DND-41 (cell line): ENCODE data around the gene MMP20.

Experiments used
- ATAC-seq: fragments of 200-7000 bp; cut with Tn5 transposase; 3 replicates; pipeline ENCODE4 v1.9.1; 2021; ENCODE audit warnings: low read depth; ENCODE audit not compliant: insufficient read depth
- DNase-seq: peaks from one replicate; pipeline ENCODE4 v3.0.0-alpha.2; 2020
- H2AFZ ChIP-seq: 2 replicates; pipeline ENCODE4 v1.6.0; 2012; ENCODE audit warnings: low read depth, low read length
- H3K27ac ChIP-seq: 2 replicates; pipeline ENCODE4 v1.5.1; 2012; ENCODE audit warnings: low read length, inconsistent platforms
- H3K27me3 ChIP-seq: fragments of 200-600 bp; sonication (generic); 2 replicates; pipeline ENCODE4 v1.6.0; 2012; ENCODE audit warnings: low read length, mild to moderate bottlenecking, inconsistent platforms; ENCODE audit not compliant: insufficient read depth, poor library complexity
- H3K36me3 ChIP-seq: 2 replicates; pipeline ENCODE4 v1.5.1; 2012; ENCODE audit warnings: low read length, inconsistent platforms; ENCODE audit not compliant: insufficient read depth
- H3K4me1 ChIP-seq: 2 replicates; pipeline ENCODE4 v1.5.1; 2012; ENCODE audit warnings: mild to moderate bottlenecking, low read length; ENCODE audit not compliant: insufficient read depth
- H3K4me2 ChIP-seq: 2 replicates; pipeline ENCODE4 v1.6.0; 2012; ENCODE audit warnings: mild to moderate bottlenecking, moderate library complexity, low read length, inconsistent platforms; ENCODE audit not compliant: insufficient read depth
- H3K4me3 ChIP-seq, 2 experiments: fragments of 200-600 bp in 1 of 2; shearing (Covaris generic) in 1 of 2; 2 replicates each; pipeline ENCODE4 v1.5.1; 2012 to 2016; ENCODE audit warnings: inconsistent platforms in 2 of 2, low read length in 2 of 2, mild to moderate bottlenecking in 2 of 2, low read depth in 1 of 2, moderate library complexity in 1 of 2
- H3K79me2 ChIP-seq: 2 replicates; pipeline ENCODE4 v1.6.0; 2012; ENCODE audit warnings: low read length, inconsistent platforms; ENCODE audit not compliant: insufficient read depth
- H3K9ac ChIP-seq: 2 replicates; pipeline ENCODE4 v1.6.0; 2012; ENCODE audit warnings: low read depth, mild to moderate bottlenecking, inconsistent platforms, low read length, moderate library complexity
- H3K9me3 ChIP-seq: 2 replicates; pipeline ENCODE4 v1.5.1; 2012; ENCODE audit warnings: low read length, moderate library complexity, mild to moderate bottlenecking, inconsistent platforms; ENCODE audit not compliant: insufficient read depth, severe bottlenecking
- H4K20me1 ChIP-seq: 2 replicates; pipeline ENCODE4 v1.6.0; 2012; ENCODE audit warnings: low read length; ENCODE audit not compliant: insufficient read depth
- EZH2 ChIP-seq: IDR thresholded peaks from 3 replicates; pipeline ENCODE4 v1.6.1; 2012; ENCODE audit warnings: borderline replicate concordance, low read depth, mild to moderate bottlenecking, moderate library complexity, low read length, inconsistent platforms; ENCODE audit not compliant: severe bottlenecking
- TF ChIP-seq, protein P1 (sequence below): IDR thresholded peaks from 2 replicates; pipeline ENCODE4 v1.5.1; 2012; ENCODE audit warnings: borderline replicate concordance, low read length, moderate library complexity, mild to moderate bottlenecking; ENCODE audit not compliant: poor library complexity, severe bottlenecking; ENCODE audit errors: extremely low read depth

The MMP20 gene

DNA sequence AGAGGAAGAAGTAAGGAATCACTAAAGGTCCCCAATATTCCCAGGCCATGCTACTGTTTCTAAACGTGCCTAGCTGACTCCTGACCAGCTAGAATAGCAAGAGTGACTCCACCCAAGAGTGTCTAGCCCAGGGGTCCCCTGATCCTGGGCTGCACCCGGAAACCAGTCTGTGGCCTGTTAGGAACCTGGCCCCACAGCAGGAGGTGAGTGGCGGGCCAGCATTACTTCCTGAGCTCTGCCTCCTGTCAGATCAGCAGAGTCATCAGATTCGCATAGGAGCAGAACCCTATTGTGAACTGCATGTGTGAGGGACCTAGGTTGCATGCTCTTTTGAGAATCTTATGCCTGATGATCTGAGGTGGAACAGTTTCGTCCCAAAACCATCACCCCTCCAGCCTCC, 2.0 kb downstream of the MMP20 start:
- no peaks in the 10 kb centered on the region for H4K20me1 ChIP-seq
- TF ChIP-seq EZH2, result no peak
- TF ChIP-seq, protein P1, sequence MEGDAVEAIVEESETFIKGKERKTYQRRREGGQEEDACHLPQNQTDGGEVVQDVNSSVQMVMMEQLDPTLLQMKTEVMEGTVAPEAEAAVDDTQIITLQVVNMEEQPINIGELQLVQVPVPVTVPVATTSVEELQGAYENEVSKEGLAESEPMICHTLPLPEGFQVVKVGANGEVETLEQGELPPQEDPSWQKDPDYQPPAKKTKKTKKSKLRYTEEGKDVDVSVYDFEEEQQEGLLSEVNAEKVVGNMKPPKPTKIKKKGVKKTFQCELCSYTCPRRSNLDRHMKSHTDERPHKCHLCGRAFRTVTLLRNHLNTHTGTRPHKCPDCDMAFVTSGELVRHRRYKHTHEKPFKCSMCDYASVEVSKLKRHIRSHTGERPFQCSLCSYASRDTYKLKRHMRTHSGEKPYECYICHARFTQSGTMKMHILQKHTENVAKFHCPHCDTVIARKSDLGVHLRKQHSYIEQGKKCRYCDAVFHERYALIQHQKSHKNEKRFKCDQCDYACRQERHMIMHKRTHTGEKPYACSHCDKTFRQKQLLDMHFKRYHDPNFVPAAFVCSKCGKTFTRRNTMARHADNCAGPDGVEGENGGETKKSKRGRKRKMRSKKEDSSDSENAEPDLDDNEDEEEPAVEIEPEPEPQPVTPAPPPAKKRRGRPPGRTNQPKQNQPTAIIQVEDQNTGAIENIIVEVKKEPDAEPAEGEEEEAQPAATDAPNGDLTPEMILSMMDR, result no peak
- no peaks in the 10 kb centered on the region for H3K9me3 ChIP-seq
- no peak overlapping the region for H3K27ac ChIP-seq
- H3K36me3 ChIP-seq, result no peaks in the 10 kb centered on the region
- H3K4me3 ChIP-seq, result no peak overlapping the region
- H3K27me3 ChIP-seq, result no peaks in the 10 kb centered on the region
- H3K4me1 ChIP-seq, result no peaks in the 10 kb centered on the region
- ATAC-seq, result no peak
- no peak for DNase-seq
- H2AFZ ChIP-seq, result no peak overlapping the region
- no peak overlapping the region for H3K9ac ChIP-seq
- H3K4me2 ChIP-seq, result no peak overlapping the region
- H3K79me2 ChIP-seq, result no peaks in the 10 kb centered on the region

DNA sequence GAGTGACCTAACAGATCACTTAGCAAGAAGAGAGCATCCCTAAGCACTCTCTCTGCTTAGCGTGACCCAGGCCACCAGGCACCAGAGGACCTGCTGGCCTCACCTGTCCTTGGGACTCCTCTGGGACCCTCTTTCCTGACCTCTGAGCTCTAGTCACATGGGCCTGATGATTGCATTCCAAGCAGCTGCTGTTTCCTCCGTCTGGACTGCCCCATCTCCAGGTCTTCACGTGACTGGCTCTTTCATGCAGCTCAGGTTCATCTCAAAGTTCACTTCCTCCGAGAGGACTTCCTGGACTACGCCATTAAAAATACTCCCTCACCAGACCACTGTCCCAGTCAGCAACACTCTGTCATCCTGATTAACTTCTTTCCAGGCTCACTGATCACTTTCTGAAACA, 2.9 kb downstream of the MMP20 start:
- Histone ChIP-seq H3K9me3 (no peaks in the 10 kb centered on the region), H2AFZ (no peak overlapping the region), H4K20me1 (no peaks in the 10 kb centered on the region), H3K36me3 (no peaks in the 10 kb centered on the region), H3K4me2 (no peak overlapping the region), H3K79me2 (no peaks in the 10 kb centered on the region), H3K9ac (no peak overlapping the region), H3K27ac (no peak overlapping the region), H3K4me1 (no peaks in the 10 kb centered on the region), H3K4me3 (no peak overlapping the region), H3K27me3 (no peaks in the 10 kb centered on the region)
- no peak for ATAC-seq
- TF ChIP-seq, protein P1, result no peak
- TF ChIP-seq EZH2, result no peak
- no peak for DNase-seq

DNA sequence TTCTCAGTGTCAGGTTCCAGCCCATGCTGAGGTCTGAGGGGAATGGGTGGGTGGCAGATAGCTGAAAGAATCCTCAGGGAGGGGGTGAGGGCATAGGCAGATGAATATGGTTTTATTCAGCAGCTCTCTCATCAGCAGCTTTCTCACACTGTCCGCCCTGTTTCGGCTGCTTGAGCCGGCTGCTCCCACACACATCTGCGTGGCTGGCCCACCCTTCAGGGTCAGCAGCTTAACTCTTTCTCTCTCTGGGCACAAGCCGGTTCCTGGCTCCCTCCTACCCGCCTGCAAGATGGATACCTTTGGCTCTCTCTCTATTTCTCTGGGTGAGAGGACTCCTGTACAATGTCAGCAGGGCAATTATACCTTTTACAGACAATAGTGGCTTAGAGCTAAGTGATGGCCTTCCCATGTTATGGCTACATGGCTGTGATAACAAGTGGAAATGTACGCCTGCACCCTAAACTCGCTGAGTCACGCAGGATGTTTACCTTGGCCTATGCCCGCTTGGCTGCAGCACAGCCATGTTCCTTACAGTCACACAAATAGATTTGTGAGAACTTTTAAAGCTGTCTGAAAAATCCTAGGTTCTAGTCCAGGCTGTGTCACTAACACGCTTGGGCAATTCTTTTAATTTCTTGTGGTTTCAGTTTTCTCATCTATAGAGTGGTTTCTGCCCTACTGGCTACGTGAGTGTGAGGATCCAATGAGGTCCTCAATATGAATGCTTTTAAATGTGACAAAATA, 4.1 kb downstream of the MMP20 start:
- no peaks in the 10 kb centered on the region for H3K4me1 ChIP-seq
- H3K36me3 ChIP-seq, result no peaks in the 10 kb centered on the region
- H3K9ac ChIP-seq, result no peak overlapping the region
- H3K4me2 ChIP-seq, result no peak overlapping the region
- no peak overlapping the region for H2AFZ ChIP-seq
- no peaks in the 10 kb centered on the region for H3K27me3 ChIP-seq
- no peak for DNase-seq
- H3K9me3 ChIP-seq, result no peaks in the 10 kb centered on the region
- H3K27ac ChIP-seq, result no peak overlapping the region
- ATAC-seq, result no peak
- H3K4me3 ChIP-seq, result no peak overlapping the region
- H3K79me2 ChIP-seq, result no peaks in the 10 kb centered on the region
- no peak for TF ChIP-seq EZH2
- TF ChIP-seq, protein P1, result no peak
- no peaks in the 10 kb centered on the region for H4K20me1 ChIP-seq

DNA sequence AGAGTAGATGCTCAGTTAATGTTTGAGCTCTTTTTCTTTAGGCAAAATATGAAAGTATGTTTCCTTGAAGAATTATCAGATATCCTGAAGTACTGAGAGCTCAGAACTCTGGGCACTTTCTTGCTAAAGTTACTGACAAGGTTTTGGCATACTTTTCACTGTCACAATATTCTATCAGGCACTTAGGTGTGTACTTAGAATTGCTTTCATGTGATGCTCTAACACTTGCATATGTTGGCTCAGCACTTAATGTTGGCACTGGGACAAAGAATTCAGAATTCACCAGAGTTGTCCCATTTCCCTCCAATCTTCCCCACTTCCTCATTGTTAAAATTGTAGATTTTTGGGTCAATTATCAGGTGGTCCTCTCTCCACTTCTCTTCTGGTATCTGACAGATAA, 5.0 kb downstream of the MMP20 start:
- H3K4me1 ChIP-seq, result no peaks in the 10 kb centered on the region
- no peaks in the 10 kb centered on the region for H3K27me3 ChIP-seq
- ATAC-seq (no peak), DNase-seq (no peak)
- no peaks in the 10 kb centered on the region for H3K79me2 ChIP-seq
- H4K20me1 ChIP-seq, result no peaks in the 10 kb centered on the region
- H3K27ac ChIP-seq, result no peak overlapping the region
- H3K9ac ChIP-seq, result no peak overlapping the region
- H3K36me3 ChIP-seq, result no peaks in the 10 kb centered on the region
- TF ChIP-seq EZH2, result no peak
- TF ChIP-seq, protein P1, result no peak
- H2AFZ ChIP-seq, result no peak overlapping the region
- no peak overlapping the region for H3K4me2 ChIP-seq
- H3K9me3 ChIP-seq, result no peaks in the 10 kb centered on the region
- H3K4me3 ChIP-seq, result no peak overlapping the region
